Measurements from ENCODE around the gene DSCAM. TPM values are rescaled to one million over a fixed set of nuclear protein-coding genes. Genes with fewer than 3 reads are reported as not detected.

Gene DSCAM
- total RNA-seq, 1 donor from 2014 or later = 0.06 TPM

- no peak overlapping the region for H3K4me3 ChIP-seq (ENCODE audit: low read depth, low read length)
- TF ChIP-seq CTCF (conservative IDR thresholded peaks at IDR 0.05; ENCODE audit: low read depth, low read length) = no peak
- DNase-seq (ENCODE audit: low read depth) = no peak
Observed at GRCh38 chr21:40496116-40496515, 350.8 kb downstream of the DSCAM start.

- no peak overlapping the region for H3K4me3 ChIP-seq (ENCODE audit: low read depth, low read length)
- no peak for TF ChIP-seq CTCF (conservative IDR thresholded peaks at IDR 0.05; ENCODE audit: low read depth, low read length)
- DNase-seq (ENCODE audit: low read depth) = no peak
Observed at GRCh38 chr21:40490408-40490807, 356.6 kb downstream of the DSCAM start.

GRCh38 chr21:40489001-40489400 lies 358.0 kb downstream of the DSCAM start:
- no peak for DNase-seq (ENCODE audit: low read depth)
- no peak for TF ChIP-seq CTCF (conservative IDR thresholded peaks at IDR 0.05; ENCODE audit: low read depth, low read length)
- H3K4me3 ChIP-seq (ENCODE audit: low read depth, low read length) = no peak overlapping the region

GRCh38 chr21:40481764-40482163 lies 365.2 kb downstream of the DSCAM start:
- H3K4me3 ChIP-seq (ENCODE audit: low read depth, low read length) = no peak overlapping the region
- DNase-seq (ENCODE audit: low read depth) = no peak
- TF ChIP-seq CTCF (conservative IDR thresholded peaks at IDR 0.05; ENCODE audit: low read depth, low read length) = no peak

- H3K4me3 ChIP-seq (ENCODE audit: low read depth, low read length) = no peak overlapping the region
- DNase-seq (ENCODE audit: low read depth) = no peak
- no peak for TF ChIP-seq CTCF (conservative IDR thresholded peaks at IDR 0.05; ENCODE audit: low read depth, low read length)
Observed at GRCh38 chr21:40474513-40474912, 372.4 kb downstream of the DSCAM start.

GRCh38 chr21:40472013-40472412 lies 374.9 kb downstream of the DSCAM start:
- no peak for TF ChIP-seq CTCF (conservative IDR thresholded peaks at IDR 0.05; ENCODE audit: low read depth, low read length)
- no peak overlapping the region for H3K4me3 ChIP-seq (ENCODE audit: low read depth, low read length)
- no peak for DNase-seq (ENCODE audit: low read depth)

- no peak overlapping the region for H3K4me3 ChIP-seq (ENCODE audit: low read depth, low read length)
- no peak for TF ChIP-seq CTCF (conservative IDR thresholded peaks at IDR 0.05; ENCODE audit: low read depth, low read length)
- no peak for DNase-seq (ENCODE audit: low read depth)
Observed at GRCh38 chr21:40471103-40471502, 375.9 kb downstream of the DSCAM start.

All from epithelial cell of proximal tubule (primary cell).